ENCODE data around the gene IL1RN. TPM values are rescaled to one million over a fixed set of nuclear protein-coding genes. Genes with fewer than 3 reads are reported as not detected.
A peak's percentile ranks its signal among the peaks of the same experiment; 100 is the strongest.

IL1RN gene
- total and polyA plus RNA-seq, 2 of the 13 experiments (the other 11 are each of a cell fraction or from before 2014, with no cell fraction given): 21.2 to 101 TPM

DNA sequence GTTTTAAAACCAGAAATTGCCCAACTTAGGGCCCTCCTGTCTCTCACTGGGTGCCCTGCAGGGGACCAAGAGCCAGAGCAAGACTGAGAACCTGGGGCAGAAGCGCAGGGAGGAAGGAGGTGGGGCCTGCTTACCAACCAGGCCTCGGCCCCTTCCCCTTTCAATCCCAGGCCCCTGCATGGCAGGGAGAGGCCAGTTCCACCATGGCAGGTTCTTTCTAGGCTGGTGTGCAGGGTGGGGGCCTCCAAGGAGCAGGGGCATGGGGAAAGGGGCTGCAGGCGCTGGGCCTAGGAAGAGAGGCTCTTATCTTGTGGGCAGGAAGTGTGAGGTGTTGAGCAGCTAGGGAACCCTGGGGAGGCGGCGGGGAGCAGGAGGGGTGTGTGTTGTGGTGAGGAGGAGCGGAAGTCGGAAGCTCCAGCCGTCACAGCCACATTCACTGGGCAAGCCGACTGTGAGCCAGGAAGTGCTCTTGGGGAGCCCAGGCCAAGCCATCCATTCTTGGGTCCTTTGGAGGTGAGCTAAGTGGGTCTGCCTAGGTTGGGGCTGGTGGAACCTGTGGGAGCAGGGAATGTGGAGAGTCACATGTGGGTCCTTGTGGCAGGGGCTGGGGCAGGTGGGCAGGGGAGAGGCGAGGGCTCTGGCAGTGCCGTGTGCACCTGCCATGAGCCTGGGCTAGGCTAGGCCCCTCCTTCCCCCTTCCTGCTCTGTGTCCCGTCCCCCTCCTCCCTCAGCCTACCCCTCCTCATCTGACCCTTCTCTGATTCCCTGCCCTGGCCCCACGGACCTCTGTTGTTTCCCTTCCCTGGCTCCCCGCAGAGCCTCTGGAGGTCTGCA, 46.4 kb downstream of the IL1RN start, which contains the start of gene PSD4 (continued):
- TF ChIP-seq MZF1 (CRISPR knock-in tag; IDR thresholded peaks at IDR 0.05; ENCODE audit: borderline replicate concordance) (0 out of 2 replicates have a peak, but pooled peaks have one; percentile 28), HNRNPLL (IDR thresholded peaks at IDR 0.05; ENCODE audit: low read depth, low read length, poor library complexity, severe bottlenecking) (no peak), ZNF75D (CRISPR knock-in tag; IDR thresholded peaks at IDR 0.05; ENCODE audit: borderline replicate concordance) (no peak), SALL1 (CRISPR knock-in tag; IDR thresholded peaks at IDR 0.05) (peak; percentile 9; the same call in 1 of the 2 replicates), ZNF672 (CRISPR knock-in tag; IDR thresholded peaks at IDR 0.05) (no peak), ELF3 (CRISPR knock-in tag; IDR thresholded peaks at IDR 0.05) (0 out of 2 replicates have a peak, but pooled peaks have one; percentile 13), ESRRA (CRISPR knock-in tag; IDR thresholded peaks at IDR 0.05; ENCODE audit: low read depth) (no peak), ZBTB38 (CRISPR knock-in tag; IDR thresholded peaks at IDR 0.05) (peak; percentile 64)
- TF ChIP-seq, protein P1, sequence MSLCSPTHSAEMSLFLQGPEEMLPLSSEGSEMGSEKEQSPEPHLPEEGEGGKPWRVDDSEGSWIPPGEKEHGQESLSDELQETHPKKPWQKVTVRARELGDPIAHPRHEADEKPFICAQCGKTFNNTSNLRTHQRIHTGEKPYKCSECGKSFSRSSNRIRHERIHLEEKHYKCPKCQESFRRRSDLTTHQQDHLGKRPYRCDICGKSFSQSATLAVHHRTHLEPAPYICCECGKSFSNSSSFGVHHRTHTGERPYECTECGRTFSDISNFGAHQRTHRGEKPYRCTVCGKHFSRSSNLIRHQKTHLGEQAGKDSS (CRISPR knock-in tag; IDR thresholded peaks at IDR 0.05; ENCODE audit: borderline replicate concordance, low read depth): peak; percentile 63; the same call in 1 of the 2 replicates
- TF ChIP-seq, protein P2, sequence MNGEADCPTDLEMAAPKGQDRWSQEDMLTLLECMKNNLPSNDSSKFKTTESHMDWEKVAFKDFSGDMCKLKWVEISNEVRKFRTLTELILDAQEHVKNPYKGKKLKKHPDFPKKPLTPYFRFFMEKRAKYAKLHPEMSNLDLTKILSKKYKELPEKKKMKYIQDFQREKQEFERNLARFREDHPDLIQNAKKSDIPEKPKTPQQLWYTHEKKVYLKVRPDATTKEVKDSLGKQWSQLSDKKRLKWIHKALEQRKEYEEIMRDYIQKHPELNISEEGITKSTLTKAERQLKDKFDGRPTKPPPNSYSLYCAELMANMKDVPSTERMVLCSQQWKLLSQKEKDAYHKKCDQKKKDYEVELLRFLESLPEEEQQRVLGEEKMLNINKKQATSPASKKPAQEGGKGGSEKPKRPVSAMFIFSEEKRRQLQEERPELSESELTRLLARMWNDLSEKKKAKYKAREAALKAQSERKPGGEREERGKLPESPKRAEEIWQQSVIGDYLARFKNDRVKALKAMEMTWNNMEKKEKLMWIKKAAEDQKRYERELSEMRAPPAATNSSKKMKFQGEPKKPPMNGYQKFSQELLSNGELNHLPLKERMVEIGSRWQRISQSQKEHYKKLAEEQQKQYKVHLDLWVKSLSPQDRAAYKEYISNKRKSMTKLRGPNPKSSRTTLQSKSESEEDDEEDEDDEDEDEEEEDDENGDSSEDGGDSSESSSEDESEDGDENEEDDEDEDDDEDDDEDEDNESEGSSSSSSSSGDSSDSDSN (CRISPR knock-in tag; IDR thresholded peaks at IDR 0.05): peak; percentile 62
- TF ChIP-seq, protein P3, sequence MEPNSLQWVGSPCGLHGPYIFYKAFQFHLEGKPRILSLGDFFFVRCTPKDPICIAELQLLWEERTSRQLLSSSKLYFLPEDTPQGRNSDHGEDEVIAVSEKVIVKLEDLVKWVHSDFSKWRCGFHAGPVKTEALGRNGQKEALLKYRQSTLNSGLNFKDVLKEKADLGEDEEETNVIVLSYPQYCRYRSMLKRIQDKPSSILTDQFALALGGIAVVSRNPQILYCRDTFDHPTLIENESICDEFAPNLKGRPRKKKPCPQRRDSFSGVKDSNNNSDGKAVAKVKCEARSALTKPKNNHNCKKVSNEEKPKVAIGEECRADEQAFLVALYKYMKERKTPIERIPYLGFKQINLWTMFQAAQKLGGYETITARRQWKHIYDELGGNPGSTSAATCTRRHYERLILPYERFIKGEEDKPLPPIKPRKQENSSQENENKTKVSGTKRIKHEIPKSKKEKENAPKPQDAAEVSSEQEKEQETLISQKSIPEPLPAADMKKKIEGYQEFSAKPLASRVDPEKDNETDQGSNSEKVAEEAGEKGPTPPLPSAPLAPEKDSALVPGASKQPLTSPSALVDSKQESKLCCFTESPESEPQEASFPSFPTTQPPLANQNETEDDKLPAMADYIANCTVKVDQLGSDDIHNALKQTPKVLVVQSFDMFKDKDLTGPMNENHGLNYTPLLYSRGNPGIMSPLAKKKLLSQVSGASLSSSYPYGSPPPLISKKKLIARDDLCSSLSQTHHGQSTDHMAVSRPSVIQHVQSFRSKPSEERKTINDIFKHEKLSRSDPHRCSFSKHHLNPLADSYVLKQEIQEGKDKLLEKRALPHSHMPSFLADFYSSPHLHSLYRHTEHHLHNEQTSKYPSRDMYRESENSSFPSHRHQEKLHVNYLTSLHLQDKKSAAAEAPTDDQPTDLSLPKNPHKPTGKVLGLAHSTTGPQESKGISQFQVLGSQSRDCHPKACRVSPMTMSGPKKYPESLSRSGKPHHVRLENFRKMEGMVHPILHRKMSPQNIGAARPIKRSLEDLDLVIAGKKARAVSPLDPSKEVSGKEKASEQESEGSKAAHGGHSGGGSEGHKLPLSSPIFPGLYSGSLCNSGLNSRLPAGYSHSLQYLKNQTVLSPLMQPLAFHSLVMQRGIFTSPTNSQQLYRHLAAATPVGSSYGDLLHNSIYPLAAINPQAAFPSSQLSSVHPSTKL (CRISPR knock-in tag; IDR thresholded peaks at IDR 0.05): 0 out of 2 replicates have a peak, but pooled peaks have one; percentile 32
- TF ChIP-seq, protein P4, sequence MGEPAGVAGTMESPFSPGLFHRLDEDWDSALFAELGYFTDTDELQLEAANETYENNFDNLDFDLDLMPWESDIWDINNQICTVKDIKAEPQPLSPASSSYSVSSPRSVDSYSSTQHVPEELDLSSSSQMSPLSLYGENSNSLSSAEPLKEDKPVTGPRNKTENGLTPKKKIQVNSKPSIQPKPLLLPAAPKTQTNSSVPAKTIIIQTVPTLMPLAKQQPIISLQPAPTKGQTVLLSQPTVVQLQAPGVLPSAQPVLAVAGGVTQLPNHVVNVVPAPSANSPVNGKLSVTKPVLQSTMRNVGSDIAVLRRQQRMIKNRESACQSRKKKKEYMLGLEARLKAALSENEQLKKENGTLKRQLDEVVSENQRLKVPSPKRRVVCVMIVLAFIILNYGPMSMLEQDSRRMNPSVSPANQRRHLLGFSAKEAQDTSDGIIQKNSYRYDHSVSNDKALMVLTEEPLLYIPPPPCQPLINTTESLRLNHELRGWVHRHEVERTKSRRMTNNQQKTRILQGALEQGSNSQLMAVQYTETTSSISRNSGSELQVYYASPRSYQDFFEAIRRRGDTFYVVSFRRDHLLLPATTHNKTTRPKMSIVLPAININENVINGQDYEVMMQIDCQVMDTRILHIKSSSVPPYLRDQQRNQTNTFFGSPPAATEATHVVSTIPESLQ (CRISPR knock-in tag; conservative IDR thresholded peaks at IDR 0.05): no peak
